DMS153 treated with DMSO at 0.1 percent for 48 hours (cell line): Measurements from ENCODE around the gene EXOC3.

Experiments
- DNase-seq: peaks from one replicate; lab custom pipeline; 2025; ENCODE audit not compliant: unreplicated experiment; lab: John Stamatoyannopoulos, UW

The EXOC3 gene

GRCh38 chr5:454936-455335, 12.0 kb downstream of the EXOC3 start:
- DNase-seq = no peak

- DNase-seq = no peak
Measured at GRCh38 chr5:455806-456205, 12.8 kb downstream of the EXOC3 start.

- DNase-seq = no peak
Measured at GRCh38 chr5:456351-457194, 13.6 kb downstream of the EXOC3 start.

- DNase-seq = no peak
Measured at GRCh38 chr5:457195-457961, 14.4 kb downstream of the EXOC3 start.

GRCh38 chr5:458547-459353, 15.8 kb downstream of the EXOC3 start:
- DNase-seq = no peak

GRCh38 chr5:459562-460272, 16.7 kb downstream of the EXOC3 start:
- DNase-seq = no peak

- DNase-seq = no peak
Measured at GRCh38 chr5:460273-460625, 17.3 kb downstream of the EXOC3 start.

- DNase-seq = no peak
Measured at GRCh38 chr5:462051-462481, 19.1 kb downstream of the EXOC3 start.

GRCh38 chr5:463301-463700, 20.3 kb downstream of the EXOC3 start:
- no peak for DNase-seq

- DNase-seq = no peak
Measured at GRCh38 chr5:463952-464351, 21.0 kb downstream of the EXOC3 start.

GRCh38 chr5:464446-464842, 21.5 kb downstream of the EXOC3 start:
- no peak for DNase-seq

GRCh38 chr5:464843-465590, 22.0 kb downstream of the EXOC3 start:
- DNase-seq = no peak

GRCh38 chr5:465591-466403, 22.8 kb downstream of the EXOC3 start:
- DNase-seq = no peak

GRCh38 chr5:466661-467310, 23.8 kb downstream of the EXOC3 start:
- DNase-seq = no peak

GRCh38 chr5:468401-468800, 25.4 kb downstream of the EXOC3 start:
- DNase-seq = no peak

- DNase-seq = no peak
Measured at GRCh38 chr5:469752-470483, 26.9 kb downstream of the EXOC3 start.

- DNase-seq = no peak
Measured at GRCh38 chr5:470961-471749, 28.2 kb downstream of the EXOC3 start.

- DNase-seq = no peak
Measured at GRCh38 chr5:471750-472058, 28.7 kb downstream of the EXOC3 start.
